Activated naive CD8-positive, alpha-beta T cell treated with anti-CD3 and anti-CD28 coated beads, Interleukin-2, amount 50 U/mL, for 24 hours (primary cell): ENCODE data around the gene CBFB.

Experiments
- ATAC-seq: fragments of 150-1000 bp; cut with Tn5 transposase; one replicate; pipeline ENCODE4 v1.10.0; 2021
- DNase-seq: peaks from one replicate; pipeline ENCODE4 v3.0.0; 2021
- H3K27ac Mint-ChIP-seq: one replicate; pipeline ENCODE4 v1.8.0; 2021; ENCODE audit warnings: mild to moderate bottlenecking, mixed read lengths
- H3K27me3 Mint-ChIP-seq: one replicate; pipeline ENCODE4 v1.8.0; 2021; ENCODE audit warnings: mixed read lengths
- H3K36me3 Mint-ChIP-seq: one replicate; pipeline ENCODE4 v1.8.0; 2021; ENCODE audit warnings: low read depth, mixed read lengths
- H3K4me1 Mint-ChIP-seq: one replicate; pipeline ENCODE4 v1.8.0; 2021; ENCODE audit warnings: mixed read lengths
- H3K4me3 Mint-ChIP-seq: one replicate; pipeline ENCODE4 v1.8.0; 2021; ENCODE audit warnings: mild to moderate bottlenecking, moderate library complexity, mixed read lengths
- H3K9me3 Mint-ChIP-seq: one replicate; pipeline ENCODE4 v1.8.0; 2021; ENCODE audit warnings: mixed read lengths

The CBFB gene

DNA sequence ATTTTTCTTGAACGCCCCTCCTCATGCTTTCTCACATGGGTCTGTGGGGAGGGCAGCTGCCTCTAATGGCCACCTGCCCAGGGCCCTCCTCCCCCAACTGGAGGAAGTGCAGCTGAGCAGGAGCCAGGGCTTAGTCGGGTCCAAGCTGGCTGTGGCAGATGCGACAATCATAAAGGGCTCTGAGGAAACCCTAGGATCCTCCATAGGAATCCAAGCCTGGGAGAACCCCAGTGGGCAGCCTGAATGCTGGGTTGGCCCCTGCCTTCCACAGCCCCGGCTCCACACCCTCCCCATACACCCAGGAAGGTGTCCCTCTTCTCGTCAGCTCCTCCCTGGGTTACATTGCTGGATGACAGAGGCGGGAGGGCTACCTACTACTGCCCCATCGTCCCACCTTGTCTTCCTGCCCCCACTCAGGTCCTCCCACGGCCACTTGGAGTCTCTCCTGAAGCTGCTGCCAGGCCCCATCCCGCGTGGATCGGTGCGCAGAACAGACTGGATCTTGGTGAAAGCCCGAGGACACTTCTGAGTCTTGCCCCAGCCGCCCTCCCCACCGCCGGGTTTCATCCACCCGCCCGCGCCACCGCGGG lies 15.6 kb upstream of the CBFB start:
- Mint-ChIP-seq H3K36me3 (no peaks in the 10 kb centered on the region), H3K4me1 (peaks cover 16% of the 10 kb centered on the region), H3K27ac (peak overlapping the region; percentile 42), H3K27me3 (peaks cover 4% of the 10 kb centered on the region), H3K4me3 (peak overlapping the region; percentile 70), H3K9me3 (no peaks in the 10 kb centered on the region)
- DNase-seq (no peak), ATAC-seq (no peak)

DNA sequence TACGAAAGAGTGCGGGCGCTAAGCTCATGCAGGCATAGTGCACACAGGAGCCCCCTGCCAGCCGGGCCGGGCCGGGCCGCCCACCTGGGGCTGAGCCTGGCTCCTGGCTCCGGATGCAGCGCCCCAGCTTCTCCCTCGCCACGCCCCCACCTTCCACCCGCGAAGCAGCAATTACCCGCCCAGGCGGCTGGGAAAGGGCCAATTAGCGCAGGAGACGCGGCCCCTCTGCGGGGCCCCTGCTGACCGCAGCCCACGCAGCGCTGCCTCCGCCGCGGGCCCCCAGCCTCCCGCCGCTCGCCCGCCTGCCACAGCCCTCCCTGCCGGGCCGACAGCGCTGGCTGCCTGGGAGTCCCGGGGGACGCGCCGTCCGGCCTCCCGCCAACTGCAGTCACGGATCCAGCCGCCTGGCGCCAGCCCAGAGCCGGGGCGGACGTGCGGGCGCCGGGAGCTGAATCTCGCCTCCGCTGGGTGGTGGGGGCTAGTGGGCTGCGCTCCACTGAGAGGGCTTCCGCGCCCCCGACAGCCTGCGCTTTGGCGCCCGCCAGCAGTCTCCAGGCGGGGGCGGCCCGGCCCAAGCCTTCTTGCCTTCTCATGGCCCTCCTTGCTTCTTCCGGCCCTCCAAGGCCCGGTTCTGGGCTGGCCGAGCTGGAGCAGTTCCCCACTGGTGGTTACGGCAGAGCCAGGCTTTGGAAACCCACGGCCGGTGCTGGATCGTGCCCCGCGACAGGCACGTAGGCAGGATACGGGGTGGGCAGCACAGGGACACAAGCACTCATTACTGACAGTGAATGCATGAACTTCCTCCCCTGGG lies 14.9 kb upstream of the CBFB start:
- peak overlapping the region; percentile 56 for H3K27ac Mint-ChIP-seq
- H3K4me1 Mint-ChIP-seq = peaks cover 16% of the 10 kb centered on the region
- H3K27me3 Mint-ChIP-seq = peaks cover 4% of the 10 kb centered on the region
- H3K9me3 Mint-ChIP-seq = no peaks in the 10 kb centered on the region
- H3K36me3 Mint-ChIP-seq = no peaks in the 10 kb centered on the region
- ATAC-seq (peak; percentile 58), DNase-seq (peak; percentile 84)
- H3K4me3 Mint-ChIP-seq = peak overlapping the region; percentile 72

DNA sequence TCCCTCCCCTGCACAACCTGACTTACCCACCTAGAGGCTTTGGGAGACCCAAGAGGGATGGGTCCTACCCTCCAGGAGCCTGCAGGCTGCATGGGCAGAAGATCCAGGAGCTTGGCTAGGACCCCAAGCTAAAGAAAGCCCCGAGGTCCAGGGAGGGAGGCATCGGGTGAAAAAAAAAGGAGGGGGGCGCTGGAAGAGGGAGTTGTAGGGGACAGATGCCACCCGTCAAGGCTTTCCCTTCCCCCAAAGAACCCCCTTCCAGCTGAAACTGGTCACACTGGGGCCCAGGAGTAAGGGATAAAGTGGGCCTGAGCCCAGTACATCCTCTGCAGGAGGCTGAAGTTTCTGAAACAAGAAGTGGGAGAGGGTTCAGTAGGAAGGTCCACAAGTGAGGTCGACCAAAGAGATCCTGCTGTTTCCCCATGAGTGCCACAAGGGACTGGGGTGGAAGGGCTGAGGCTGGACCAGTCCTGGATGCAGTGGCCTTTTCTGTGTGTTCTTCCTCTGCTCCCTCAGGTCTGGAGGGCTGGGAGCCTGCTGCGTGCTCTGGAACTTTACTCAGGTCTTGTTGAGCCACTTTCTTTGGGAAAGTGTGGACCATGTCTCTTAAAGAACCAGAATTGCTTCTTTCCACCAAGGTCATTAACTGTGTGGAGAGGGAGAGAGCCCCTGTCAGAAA lies 14.2 kb upstream of the CBFB start:
- Mint-ChIP-seq H3K27me3 (peaks cover 4% of the 10 kb centered on the region), H3K9me3 (no peaks in the 10 kb centered on the region), H3K27ac (no peak overlapping the region), H3K4me3 (peak overlapping the region; percentile 72), H3K4me1 (peaks cover 16% of the 10 kb centered on the region), H3K36me3 (no peaks in the 10 kb centered on the region)
- DNase-seq (no peak), ATAC-seq (no peak)

DNA sequence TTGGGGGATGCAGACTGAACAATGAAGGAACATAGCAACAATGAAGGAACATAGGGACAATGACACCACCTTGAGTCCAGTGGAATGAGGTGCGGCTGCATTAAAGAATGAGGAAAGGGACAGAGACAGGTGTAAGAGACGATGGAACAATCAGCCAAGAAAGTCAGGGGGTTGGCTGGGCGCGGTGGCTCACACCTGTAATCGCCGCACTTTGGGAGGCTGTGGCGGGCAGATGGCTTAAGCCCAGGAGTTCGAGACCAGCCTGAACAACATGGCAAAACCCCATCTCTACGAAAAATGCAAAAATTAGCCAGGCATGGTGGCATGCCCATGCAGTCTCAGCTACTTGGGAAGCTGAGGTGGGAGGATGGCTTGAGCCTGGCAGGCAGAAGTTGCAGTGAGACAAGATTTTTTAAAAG lies 13.6 kb upstream of the CBFB start:
- ATAC-seq (no peak), DNase-seq (no peak)
- Mint-ChIP-seq H3K4me3 (peak overlapping the region; percentile 72), H3K36me3 (no peaks in the 10 kb centered on the region), H3K27ac (no peak overlapping the region), H3K27me3 (peaks cover 4% of the 10 kb centered on the region), H3K4me1 (peaks cover 16% of the 10 kb centered on the region), H3K9me3 (no peaks in the 10 kb centered on the region)

DNA sequence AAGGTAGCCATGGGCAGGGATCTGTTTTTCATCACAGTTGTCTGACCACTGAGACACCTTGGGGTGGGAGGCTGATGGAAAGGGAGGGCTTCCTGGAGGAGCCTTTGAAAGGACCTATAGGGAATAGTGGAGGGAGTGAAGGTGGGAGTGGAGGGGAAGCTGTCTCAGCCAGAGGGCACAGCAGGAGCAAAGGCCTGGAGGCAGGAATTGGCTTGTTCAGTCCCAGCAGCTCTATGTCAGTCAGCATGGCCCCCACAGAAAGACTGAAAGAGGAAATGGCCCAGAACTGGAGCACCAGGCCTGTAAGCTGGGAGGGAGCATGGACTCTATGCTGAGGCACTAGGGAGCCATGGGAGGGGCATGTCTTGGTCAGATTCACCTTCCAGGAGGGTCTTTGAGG lies 12.8 kb upstream of the CBFB start:
- ATAC-seq (no peak), DNase-seq (no peak)
- Mint-ChIP-seq H3K4me1 (peaks cover 16% of the 10 kb centered on the region), H3K36me3 (no peaks in the 10 kb centered on the region), H3K27ac (no peak overlapping the region), H3K4me3 (no peak overlapping the region), H3K27me3 (peaks cover 4% of the 10 kb centered on the region), H3K9me3 (no peaks in the 10 kb centered on the region)

DNA sequence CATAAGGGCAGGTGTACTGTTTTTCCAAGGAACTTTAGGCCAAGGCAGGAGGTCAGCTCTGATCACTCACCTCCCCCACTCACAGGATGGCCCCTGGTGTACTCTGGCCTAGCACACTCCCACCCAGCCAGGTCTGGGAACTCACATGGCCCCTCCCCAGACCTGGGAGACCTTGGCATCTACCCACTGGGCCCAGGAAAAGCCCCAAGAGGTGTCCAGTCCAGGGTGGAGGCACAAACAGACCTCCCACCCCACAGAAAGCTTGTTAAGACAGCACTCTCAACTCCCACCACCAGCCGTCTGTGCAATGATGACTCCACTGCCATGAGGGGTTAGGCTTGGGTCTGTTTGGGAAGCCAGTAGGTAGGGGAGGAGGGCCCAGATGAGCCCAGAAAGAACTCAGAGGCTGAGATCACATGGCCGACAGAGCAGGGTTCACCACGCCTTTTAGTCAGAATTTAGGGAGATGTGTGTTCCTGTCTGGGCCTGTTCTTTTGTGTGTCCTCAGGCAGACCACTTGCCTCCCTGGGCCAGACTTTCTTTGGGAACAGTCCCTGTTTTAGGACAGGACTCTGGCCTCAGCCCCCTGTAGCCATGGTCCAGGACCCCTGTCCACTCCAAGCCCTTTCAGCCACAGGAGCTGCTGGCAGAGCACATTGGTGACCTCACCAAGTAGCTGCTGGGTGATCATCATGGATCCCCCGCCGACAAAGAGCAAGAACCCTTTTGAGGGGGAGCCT lies 12.1 kb upstream of the CBFB start:
- Mint-ChIP-seq H3K4me3 (no peak overlapping the region), H3K27ac (no peak overlapping the region), H3K27me3 (peaks cover 4% of the 10 kb centered on the region), H3K36me3 (no peaks in the 10 kb centered on the region), H3K9me3 (no peaks in the 10 kb centered on the region), H3K4me1 (peaks cover 16% of the 10 kb centered on the region)
- ATAC-seq (no peak), DNase-seq (no peak)

DNA sequence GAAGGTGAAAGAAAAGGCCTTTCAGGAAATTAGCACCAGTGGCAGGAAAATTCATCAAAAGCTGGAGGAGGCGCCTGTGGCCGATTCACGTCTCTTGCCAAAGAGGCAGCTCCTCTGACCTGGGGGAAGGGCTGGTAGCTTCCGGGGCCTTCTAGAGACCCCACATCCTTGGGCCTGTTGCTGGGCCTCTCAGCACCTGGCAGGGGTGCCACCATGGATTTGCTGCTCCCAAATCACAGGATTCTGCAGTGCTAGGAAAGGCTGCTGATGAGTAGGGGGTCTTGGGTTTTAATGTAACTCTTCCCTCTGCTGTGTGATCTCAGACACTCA lies 11.6 kb upstream of the CBFB start:
- H3K4me3 Mint-ChIP-seq = no peak overlapping the region
- H3K27me3 Mint-ChIP-seq = peaks cover 4% of the 10 kb centered on the region
- no peak for DNase-seq
- H3K27ac Mint-ChIP-seq = no peak overlapping the region
- H3K4me1 Mint-ChIP-seq = peaks cover 16% of the 10 kb centered on the region
- ATAC-seq = no peak
- H3K36me3 Mint-ChIP-seq = no peaks in the 10 kb centered on the region
- no peaks in the 10 kb centered on the region for H3K9me3 Mint-ChIP-seq

DNA sequence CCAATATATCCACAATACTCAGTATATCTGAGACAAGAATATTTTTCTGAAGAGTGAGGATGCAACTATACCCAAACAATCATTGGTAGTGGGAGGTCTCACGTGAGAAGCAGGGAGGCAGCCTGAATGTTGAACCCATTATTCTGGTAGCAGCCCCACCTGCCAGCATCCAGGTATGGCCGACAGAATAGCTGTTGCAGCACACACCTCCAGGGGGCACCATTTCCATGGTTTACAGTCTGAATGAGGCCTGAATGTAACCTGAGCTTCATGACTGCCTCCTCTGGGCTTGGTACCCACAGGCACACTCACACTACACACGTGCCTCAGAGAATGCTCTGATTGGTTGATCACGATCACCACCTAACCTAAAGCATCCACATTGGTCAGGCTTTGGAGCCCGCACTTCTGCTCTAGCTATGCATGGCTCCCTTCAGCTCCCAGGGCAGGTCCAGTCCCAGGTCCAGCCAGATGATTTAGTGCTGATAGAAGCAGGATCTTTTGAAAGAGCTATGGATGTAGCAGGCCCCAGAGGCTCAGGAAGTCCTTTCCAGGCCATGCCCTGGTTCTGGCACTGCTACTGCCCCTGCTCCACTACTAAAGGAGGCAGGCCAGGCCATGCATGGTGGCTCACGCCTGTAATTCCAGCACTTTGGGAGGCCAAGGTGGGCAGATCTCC lies 11.0 kb upstream of the CBFB start:
- no peaks in the 10 kb centered on the region for H3K36me3 Mint-ChIP-seq
- H3K4me3 Mint-ChIP-seq = no peak overlapping the region
- H3K27me3 Mint-ChIP-seq = peaks cover 4% of the 10 kb centered on the region
- peaks cover 15% of the 10 kb centered on the region for H3K4me1 Mint-ChIP-seq
- ATAC-seq (peak; percentile 96), DNase-seq (peak; percentile 89)
- H3K9me3 Mint-ChIP-seq = no peaks in the 10 kb centered on the region
- H3K27ac Mint-ChIP-seq = no peak overlapping the region

DNA sequence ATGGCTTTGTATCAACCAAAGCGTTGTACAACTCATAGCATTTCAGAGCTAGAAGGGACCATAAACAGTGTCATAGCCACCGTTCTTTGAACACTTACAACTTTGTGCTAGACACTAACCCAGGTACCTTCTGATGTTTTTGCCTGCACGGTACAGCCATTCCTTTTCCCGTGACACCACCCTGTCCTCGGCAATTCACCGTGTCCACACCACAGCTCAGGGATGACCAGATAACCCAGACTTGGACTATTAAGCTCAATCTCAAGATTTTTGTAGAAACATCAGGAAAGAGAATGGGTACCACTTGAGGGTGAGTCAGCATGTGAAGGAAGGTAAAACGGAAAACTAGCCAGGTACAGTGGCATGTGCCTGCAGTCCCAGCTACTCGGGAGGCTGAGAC lies 9.8 kb upstream of the CBFB start:
- H3K4me1 Mint-ChIP-seq = peaks cover 10% of the 10 kb centered on the region
- H3K4me3 Mint-ChIP-seq = no peak overlapping the region
- H3K27me3 Mint-ChIP-seq = peaks cover 4% of the 10 kb centered on the region
- no peaks in the 10 kb centered on the region for H3K9me3 Mint-ChIP-seq
- ATAC-seq (no peak), DNase-seq (no peak)
- H3K36me3 Mint-ChIP-seq = no peaks in the 10 kb centered on the region
- no peak overlapping the region for H3K27ac Mint-ChIP-seq

DNA sequence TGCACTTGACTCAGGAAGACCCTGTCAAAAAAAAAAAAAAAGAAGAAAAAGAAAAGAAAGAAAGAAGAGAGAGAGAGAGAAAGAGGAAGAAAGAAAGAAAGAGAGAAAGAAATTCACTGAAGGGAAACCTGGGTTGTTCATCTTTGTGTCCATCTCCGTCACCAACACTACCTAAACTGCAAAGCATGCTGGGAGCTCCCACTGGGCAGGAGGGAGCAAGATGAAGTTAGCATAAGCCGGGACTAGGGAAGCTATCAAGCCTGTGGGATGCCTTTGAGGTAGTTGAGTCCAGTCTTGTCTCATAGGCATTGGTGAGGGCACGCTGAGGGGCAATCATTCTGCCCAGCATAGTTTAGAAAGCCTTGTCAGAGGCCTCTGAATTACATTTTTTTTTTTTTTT lies 7.6 kb upstream of the CBFB start:
- no peaks in the 10 kb centered on the region for H3K9me3 Mint-ChIP-seq
- H3K4me1 Mint-ChIP-seq = peaks cover 5% of the 10 kb centered on the region
- DNase-seq (peak; percentile 0), ATAC-seq (no peak)
- no peak overlapping the region for H3K4me3 Mint-ChIP-seq
- no peak overlapping the region for H3K27ac Mint-ChIP-seq
- no peaks in the 10 kb centered on the region for H3K36me3 Mint-ChIP-seq
- no peaks in the 10 kb centered on the region for H3K27me3 Mint-ChIP-seq

DNA sequence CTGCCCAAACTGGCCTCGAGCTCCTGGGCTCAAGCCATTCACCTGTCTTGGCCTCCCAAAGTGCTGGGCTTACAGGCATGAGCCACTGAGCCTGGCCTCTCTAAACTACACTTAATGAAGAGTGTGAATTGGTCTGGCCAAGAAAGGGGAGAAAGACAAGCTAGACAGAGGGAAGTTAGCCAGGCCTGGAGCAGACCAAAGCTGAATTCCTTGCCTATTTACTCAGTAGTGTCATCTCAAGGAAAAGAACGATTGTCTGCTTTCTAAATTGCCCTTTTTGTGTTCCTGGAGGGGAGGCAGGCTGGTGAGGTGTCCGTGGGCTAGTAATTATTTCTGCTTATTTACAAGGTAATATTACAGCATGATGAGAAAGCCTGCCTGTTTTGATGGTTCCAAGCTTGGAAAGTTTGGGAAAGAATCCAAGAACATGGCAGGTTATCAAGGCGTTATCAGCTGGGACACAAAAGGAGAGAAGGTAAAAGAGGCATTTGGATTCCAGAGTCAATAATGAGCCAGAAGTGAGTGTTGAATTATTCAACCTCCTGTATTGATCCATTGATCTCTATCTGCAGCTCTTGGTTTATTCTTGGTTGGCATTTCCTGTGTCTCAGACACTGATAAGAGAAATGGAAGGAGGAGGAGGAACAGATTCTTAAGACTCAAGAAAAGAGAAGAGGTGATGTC lies 6.3 kb upstream of the CBFB start:
- Mint-ChIP-seq H3K4me3 (no peak overlapping the region), H3K36me3 (no peaks in the 10 kb centered on the region), H3K27ac (no peak overlapping the region), H3K9me3 (no peaks in the 10 kb centered on the region), H3K27me3 (no peaks in the 10 kb centered on the region), H3K4me1 (peaks cover 8% of the 10 kb centered on the region)
- ATAC-seq (no peak), DNase-seq (no peak)

DNA sequence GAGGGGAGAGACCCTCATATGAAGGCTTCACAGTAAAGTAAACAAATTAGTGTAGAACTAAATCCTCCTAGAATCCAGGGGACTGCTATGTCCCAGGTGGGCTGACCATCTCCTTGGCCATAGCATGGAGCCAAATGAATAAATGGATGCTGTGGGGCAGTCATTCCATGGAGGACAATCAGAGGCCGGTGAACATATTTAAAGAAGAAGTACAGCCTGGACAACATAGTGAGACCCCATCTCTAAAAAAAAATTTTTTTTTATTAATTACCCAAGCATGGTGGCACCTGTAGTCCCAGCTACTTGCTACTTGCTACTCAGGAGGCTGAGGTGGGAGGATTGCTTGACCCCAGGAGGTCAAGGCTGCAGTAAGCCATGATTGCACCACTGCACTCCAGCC lies 5.3 kb upstream of the CBFB start:
- no peak for ATAC-seq

DNA sequence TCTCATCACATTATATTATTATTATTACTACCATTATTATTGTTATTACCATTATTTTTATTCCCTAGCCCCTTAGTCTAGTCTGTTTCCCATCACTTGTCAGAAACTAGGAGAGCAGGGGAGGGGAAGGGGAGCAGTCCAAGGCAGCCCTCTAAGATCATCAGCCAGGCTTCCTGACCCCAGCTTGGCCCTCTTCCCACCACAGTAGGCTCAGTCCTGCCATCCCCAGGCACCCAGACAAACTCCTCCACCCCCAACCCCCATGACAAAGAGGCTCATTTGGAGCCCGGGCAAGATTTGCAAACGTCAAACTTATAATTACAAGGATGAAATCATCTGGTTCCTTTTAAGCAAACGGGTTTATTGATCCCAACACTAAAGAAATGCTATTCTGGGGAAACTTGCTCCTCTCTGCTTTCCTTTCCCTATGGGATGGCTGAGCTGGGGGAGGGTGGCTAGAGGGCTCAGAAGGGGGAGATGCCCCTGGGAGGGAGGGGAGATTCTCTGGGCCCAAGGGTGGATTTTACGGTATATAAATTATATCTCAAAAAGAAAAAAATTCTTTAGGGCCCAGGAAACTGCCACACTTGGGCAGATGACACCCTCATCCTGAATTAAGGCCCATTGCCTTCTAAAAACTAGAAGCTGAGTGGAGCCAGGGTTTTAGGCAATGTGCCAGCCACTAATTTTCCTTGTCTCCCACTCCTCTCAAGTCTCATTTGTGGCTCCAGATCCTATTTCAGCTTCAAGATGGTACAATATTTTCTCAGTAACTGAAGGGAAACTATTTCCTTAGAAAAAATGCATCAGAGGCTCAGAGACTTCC lies 4.4 kb upstream of the CBFB start:
- no peaks in the 10 kb centered on the region for H3K36me3 Mint-ChIP-seq
- no peaks in the 10 kb centered on the region for H3K27me3 Mint-ChIP-seq
- no peak overlapping the region for H3K27ac Mint-ChIP-seq
- H3K4me1 Mint-ChIP-seq = peaks cover 14% of the 10 kb centered on the region
- no peak overlapping the region for H3K4me3 Mint-ChIP-seq
- H3K9me3 Mint-ChIP-seq = no peaks in the 10 kb centered on the region
- ATAC-seq = no peak
- DNase-seq = no peak

More for the DNA sequence above, 5.3 kb upstream of the CBFB start:
- Mint-ChIP-seq H3K27me3 (no peaks in the 10 kb centered on the region), H3K36me3 (no peaks in the 10 kb centered on the region), H3K9me3 (no peaks in the 10 kb centered on the region), H3K4me1 (peaks cover 14% of the 10 kb centered on the region), H3K4me3 (no peak overlapping the region), H3K27ac (no peak overlapping the region)
- DNase-seq = no peak
